NCI-H2029 treated with DMSO at 0.1 percent for 48 hours (cell line): Measurements from ENCODE around the gene TRPM3.
A peak's percentile ranks its signal among the peaks of the same experiment; 100 is the strongest.

Experiments
- DNase-seq: peaks from one replicate; lab custom pipeline; 2025; lab: John Stamatoyannopoulos, UW

TRPM3 gene

DNA sequence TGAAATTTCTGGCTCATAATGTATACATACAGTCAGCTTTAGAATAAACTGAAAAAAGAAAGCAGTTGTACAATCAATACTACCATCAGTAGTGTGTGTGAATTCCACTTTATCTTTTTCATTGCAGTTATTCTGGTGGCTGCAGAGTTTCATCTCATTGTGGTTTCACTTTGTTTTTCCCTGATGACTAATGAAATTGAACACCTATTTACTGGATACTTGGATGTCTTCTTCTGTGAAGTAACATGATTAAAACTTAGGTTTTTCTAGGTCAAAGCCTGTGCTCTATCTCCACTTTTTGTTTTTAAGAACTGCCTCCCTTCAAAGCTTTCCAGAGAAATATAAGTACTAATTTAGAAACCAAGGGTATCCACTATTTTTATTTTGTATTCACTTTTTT, 174.3 kb downstream of the TRPM3 start:
- no peak for DNase-seq

DNA sequence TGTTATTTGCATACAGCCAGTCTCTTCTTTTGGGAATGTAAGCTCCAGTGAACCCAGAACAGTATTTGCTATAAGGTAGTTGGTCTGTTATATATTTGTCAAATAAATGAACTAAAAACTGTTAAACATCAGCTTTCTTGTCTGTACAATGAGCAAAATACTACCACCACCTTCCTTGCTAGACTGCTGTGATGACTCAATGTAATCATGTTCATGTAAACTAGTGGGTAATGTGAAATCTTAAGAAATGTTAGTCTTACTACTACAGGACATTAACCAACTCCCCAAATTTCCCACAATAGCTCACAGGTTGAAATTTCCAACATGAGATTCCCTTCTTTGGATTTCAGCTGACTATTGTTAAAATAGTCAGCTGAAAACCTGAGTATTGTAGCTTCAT, 176.1 kb downstream of the TRPM3 start:
- DNase-seq: no peak

DNA sequence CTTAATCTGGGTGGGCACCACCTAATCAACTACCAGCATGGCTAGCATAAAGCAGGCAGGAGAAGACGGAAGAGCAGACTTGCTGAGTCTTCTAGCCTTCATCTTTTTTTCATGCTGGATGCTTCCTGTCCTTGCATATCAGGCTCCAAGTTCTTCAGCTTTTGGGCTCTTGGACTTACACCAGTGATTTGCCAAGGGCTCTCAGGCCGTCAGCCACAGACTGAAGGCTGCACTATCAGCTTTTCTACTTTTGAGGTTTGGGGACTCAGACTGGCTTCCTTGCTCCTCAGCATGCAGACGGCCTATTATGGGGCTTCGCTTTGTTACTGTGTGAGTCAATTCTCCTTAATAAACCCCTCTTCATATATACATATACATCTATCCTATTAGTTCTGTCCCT, 180.2 kb downstream of the TRPM3 start:
- DNase-seq: no peak

DNA sequence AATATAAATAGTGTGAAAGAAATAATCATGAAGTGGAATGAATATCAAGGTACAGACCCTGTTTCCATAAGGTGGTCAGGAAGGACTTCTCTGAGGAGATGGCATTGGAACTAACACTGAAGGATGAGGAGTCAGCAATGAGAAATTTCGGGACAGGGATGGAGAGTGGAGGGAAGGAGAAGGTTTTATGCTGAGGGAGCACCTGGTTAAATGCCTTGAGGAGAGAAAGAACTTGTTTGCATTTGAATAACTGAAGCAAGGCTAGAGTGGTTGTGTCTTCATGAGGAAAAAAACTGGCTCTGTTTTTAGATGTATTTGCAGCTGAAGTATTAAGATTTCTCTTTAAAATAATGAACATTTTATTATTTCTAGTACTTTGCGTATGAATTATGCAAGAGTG, 180.8 kb downstream of the TRPM3 start:
- no peak for DNase-seq

DNA sequence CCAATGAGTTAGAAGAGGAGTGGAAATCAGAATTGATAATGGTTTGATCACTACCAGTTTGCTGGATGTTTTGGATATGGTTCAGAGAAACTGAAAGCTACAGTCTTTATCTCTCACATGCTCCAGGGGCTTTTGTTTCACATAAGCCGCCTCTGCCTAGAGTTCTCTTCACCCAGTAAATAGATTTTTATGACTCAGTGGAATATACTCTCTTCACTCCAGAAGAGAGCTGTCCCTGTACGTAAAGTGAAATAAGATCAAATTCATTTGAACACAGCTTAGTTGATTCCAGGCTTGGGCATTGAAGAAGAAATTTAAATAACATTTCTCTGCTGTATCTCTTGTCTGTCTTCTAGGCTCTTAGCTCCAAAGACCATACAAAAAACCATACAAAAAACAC, 184.9 kb downstream of the TRPM3 start:
- DNase-seq: no peak

DNA sequence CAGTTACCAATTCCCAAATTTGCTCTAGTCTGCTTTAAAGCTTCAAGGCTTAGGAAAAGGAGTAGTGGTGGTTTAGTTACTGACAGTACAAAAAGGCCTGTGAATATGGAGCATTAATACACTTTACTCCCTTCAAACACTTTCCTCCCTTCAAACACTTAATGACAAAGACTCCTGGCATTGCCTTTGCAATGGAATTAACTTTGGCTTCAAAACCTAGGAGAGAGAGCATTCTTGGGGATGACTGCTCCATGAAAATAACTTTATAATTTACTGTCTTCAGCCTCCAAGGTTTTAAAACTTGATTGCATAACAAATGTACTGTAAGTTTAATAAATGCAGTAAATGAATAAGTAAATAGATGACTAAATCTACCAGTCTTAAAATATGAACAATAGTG, 185.6 kb downstream of the TRPM3 start:
- DNase-seq: no peak

DNA sequence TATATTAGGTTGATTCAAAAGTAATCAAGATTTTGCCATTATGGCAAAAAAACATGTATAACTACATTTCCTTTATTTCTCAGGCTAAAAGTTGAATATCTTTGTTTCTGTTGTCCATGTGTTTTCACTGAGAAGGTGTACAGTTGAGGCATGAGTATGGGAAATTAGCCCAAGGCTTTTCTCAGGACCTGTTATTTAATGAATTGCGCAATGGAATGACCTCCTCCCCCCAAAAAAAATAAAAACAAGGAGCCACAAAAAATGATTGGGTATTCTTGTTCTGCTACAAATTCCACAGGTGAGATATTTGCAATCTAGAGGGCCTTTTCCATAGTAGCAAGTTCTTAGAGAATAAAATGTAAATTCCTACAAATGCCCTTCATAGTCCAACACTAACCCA, 186.8 kb downstream of the TRPM3 start:
- no peak for DNase-seq

DNA sequence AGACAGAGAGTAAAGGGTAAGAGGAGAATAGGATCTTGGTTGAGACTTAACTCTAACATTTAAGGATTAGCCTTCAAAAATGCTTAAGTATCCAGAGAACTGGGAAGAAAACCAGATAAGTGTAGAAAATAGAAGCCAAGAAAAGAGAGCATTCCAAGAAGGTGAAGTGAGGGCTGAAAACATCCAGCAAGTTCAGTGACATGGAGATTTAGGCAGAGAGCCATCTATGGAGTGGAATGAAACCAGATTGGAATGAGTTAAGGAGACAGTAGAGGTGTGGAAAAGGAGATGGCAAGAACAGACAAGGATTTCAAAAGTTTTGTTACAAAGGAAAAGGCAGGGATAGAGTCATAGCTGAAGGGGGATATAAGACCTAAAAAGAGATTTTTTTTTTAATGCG, 188.1 kb downstream of the TRPM3 start:
- no peak for DNase-seq

DNA sequence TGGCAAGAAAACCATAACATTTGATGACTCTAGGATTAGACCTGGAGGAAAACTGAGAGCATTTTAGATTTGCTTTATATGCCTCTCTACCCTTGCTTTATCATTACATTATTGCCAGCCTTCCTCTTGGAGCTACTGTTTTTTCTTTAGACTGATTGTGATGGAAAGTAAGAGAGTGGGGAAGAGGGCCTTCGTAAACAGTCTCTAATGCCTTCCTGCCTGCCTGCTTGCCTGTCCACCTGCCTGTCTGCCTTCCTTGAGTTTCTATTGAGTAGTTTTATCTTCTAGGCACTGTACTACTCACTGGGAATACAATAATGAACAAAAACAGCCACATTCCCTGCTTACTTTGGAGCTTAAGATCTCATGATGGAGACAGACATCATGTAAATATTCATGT, 189.3 kb downstream of the TRPM3 start:
- no peak for DNase-seq

DNA sequence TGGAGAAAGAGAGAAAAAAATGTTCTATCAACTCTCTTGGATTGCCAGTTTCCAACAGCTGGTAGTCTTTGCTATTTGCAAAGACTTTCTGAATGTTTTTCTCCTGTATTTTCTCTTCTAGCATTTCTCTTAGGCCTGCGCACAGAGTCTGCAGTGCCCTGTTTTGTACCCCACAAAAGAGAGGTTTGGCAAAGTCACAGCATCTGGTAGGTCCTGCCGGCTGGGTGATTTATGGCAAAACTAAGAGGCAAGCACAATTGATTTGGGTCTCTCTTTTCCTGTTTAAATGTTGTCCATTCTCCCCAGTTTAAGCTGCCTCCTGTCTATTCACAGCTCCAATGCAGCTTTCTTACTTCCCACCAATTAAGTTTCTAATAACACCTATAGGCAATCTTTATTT, 193.9 kb downstream of the TRPM3 start:
- no peak for DNase-seq

DNA sequence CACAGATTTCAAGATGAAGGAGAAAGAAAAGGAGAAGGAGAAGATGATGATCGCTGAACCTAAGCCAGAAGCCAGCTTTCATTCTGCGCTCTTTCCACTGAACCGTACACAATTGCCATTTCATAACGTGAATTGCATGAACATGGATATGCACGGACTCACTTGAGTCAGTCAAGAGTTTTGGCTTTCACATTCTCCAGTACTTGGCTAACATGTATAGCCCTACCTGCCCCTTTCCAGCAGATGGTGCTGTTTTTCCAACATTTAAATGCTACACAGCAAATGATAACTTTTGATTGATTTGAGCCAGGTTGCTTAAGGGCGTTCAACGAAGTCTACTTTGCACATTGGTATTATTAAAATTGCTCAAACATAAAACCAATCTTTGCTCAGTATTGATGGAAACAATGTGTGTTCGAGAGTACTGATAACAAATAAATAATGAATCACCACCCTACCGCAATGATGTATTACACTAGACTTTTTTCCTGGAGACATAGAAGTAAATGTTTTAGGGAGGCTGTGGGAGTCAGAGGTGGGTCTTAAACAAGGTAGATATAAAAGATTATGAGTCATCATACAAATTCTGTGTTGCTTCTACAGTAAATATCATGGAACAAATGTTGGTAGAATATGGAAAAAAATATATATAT, 196.4 kb downstream of the TRPM3 start:
- peak; percentile 12 for DNase-seq

DNA sequence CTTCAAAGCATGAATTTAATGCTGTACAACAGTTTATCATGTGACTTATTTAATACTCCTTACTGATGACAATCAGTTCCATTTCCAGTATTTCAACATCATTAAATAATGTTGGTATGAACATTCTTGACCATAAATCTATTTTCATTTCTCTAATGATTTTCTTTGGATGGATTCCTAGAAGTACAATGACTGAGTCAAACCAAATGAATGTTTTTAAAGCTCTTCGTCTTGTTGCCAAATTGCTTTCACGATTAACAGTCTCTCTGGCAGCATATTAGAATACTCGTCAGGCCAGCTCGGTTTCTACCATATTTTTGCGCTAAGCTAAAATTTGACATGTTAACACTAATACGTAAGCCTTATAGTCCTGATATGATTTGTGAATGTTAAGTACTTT, 197.0 kb downstream of the TRPM3 start:
- DNase-seq: no peak

DNA sequence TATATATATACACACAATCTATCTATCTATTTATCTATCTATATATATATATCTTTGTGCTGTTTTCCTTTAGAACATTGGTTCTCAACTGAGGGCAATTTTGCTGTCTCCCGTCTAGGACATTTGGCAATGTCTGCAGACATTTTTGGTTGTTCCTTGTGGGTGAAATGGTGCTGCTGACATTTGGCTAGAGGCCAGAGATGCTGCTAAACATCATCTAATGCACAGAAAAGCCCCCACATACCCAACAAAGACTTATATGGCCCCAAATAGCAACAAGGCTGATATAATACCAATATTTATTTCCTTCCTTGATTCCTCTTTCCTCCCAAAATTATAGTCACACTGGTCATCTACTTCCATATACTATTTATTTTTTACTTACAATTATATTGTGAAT, 197.5 kb downstream of the TRPM3 start:
- DNase-seq: no peak

DNA sequence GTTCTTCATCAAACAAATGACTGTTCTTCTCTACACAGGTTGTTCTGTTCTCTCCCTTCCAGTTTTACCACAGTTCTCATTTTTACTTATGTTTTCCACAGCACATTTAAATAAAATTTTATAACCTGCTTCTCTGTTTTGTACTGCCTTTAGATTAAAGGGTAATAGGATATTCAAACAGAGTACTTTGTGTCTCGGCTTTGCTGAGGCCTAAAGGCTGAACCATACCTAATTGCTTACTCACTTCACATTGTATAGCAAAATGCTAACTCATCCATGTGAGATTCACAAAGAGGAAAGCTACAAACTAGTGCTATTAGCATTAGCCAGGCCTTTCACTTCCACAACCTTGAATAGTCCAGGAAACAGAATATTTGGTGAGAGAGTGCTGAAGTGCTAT, 200.3 kb downstream of the TRPM3 start:
- DNase-seq: no peak

DNA sequence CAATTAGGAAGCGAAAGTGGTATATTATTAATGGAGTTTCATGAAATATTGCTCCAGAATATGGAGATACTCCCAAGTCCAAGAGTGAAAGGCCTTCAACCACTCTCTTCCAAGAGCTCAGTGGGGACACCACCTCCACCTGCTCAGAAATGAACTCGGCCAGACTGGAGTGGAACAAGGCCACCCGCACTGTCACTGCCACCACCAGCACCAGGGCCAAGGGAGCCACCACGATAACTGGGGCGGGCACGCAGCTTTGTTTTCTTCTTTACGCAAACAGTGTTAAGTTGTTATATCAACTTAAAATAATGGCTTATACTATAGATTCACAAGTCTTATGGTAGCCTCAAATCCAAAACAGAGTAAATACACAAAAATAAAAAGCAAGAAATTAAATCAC, 204.1 kb downstream of the TRPM3 start:
- DNase-seq: no peak

DNA sequence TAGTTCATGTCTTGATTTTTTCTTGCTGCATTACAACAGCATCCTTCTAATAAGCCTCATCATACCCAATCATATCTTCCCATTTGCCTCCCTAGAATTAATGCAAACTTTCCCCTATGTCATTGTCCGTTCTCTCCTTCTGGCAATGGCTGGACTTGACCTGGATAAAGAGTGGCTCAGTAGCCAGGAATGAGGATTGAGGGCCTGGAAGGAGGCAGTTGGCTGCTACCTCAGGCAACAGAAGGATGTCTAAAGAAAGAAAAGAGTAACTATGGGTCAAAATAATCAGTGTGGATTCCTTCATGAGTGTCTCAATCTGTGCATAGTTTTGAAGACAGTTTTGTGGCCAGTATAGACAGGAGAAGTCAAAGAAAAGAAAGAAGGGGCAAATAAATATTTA, 209.6 kb downstream of the TRPM3 start:
- no peak for DNase-seq

DNA sequence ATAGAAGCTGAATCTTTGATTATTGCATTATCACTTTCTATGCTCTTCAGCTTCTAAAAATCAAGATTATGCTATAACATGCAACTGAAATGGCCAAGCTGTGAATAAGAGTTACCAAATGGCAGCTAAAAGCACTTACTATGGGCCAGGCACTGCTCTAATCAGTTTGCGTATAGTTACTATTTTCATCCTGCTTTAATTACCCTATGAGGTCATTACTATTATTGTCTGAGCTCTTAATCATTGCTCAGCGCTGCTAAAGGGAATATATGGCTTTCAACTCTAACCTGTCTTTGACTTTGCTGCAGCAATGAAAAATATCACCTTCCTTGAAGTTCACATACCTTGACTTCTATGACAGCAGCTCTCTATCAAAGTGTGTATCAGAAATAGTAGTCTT, 210.8 kb downstream of the TRPM3 start:
- DNase-seq: no peak

DNA sequence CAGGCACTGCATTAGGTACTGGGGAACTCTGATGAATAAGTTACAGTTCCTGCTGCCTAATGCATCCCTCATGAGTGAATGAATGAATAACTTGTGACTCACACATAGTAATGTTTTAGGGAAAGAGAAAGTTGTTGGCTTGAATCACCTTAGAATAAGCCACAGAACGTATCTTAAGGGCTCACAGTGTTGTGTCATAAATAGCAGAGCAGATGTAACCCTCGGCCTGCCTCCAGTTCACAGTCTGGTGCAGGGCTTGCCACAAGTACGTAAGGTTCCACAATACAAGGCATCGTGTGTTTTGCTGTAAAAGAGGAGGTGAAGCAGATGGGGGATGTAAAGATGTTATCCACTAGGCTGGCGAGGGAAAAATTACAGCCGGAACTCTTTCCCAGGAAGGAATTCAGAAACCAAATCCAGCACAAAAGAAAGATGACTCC, 218.7 kb downstream of the TRPM3 start:
- no peak for DNase-seq

DNA sequence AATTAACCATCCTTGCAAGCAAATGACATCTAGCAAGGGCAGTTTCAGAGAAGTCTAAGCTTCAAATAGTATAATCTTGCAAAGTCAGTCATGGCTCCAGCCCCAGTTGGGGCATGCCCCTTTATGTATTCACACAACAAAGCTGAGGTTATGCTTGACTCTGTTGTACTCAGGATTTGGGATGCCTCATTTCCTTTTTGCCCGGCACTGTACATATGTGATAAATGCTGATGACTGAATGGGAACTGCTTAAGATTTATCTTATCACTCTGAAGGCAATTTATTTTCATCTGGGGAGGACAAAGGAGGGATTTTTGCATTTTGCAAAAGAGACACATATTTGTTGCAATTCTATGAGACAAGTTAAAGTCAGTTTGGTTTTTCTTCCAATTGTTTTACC, 219.2 kb downstream of the TRPM3 start:
- no peak for DNase-seq

DNA sequence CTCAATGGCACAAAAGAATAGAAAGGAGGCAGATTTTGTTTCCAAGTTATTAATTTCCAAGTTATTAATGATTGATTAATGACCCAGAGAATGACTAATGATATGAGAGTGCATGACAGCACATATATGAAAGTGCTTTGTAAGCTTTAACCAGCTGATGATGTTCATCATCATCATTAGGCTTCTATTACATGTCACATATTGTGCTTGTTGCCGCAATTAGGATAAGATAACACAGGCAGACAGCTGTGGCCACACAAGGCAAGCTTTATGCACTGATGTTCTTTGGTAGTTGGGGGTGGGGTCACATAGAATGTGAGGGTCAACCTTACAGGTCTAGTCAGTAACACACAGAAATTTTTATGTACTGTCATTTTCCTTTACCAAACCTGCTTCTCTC, 219.7 kb downstream of the TRPM3 start:
- no peak for DNase-seq

DNA sequence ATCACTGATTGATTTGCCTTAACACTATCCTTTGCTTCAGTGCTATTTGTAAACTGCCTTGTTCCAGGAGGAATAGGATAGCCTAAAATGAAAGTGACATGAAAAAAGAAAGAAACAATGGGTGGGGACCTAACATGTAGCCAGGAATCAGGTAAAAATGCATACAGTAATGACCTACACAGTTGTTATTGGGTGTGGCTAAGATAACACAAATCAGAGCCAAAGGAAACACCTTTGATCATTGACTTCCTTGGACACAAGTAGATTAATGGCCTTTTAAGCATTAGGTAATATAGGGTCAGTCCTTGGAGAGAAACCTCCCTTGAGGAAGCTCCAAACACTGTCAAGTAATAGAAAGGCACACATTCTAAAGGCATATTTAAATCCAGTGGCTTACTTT, 220.4 kb downstream of the TRPM3 start:
- DNase-seq: no peak

DNA sequence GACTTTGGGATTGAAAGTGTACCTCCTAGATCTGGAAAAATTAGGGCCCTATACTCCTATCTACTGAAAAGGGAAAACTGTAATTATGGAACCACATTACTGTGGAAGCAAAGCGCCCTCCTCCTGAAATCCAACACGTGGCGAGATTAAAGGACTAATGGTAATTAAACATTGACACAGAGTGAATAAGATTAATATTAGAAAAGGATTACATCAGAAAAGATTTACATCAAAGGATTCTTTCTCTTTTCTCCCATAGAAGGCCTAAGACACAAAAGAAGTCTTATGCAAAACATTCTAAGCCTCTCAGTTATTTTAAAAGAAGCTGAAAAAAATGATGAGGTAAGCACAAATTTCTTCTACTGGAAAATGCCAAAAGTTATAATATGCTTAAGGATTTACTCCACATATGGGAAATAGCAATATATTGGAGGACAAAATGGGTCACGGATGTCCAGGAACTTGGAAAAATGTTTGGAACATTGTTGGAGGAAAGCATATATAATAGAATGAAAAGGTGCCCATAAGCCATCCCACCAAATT, 227.8 kb downstream of the TRPM3 start:
- DNase-seq: no peak

DNA sequence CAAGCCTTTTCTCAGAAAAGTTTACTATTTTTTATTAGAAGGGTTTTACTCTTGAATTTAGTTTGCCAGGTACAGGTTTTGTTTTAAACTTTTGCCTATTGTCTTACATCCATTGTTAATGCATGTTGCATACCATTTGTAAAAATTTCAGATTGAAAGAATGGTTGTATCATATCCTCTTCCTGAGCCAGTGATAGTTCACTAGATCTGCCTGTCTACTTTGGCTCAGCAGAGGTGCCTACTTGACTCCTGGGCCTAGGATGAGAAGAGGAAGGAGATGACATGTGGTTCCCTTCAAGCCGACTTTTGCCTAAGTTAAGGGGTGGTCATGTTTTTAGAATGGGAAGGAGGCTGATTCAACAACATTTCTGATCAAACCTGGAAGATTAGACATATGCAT, 232.9 kb downstream of the TRPM3 start:
- DNase-seq: no peak

DNA sequence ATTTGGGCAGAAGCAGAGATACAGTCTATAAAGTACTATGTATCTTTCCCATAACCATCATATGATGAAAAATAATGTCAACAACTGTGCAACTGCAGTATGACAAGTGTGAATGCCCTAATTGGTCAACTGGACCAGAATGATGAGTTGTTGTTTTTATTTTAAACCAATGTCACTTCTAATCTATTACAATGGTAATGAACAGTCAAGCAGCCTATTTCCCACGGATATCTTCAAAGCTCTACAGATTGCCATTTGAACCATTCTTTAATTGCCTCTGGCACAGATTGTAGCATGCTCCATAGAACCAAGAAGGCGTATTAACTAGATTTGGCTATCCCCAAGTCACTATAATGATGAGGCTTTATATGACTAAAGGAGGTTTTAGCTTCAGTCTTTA, 233.6 kb downstream of the TRPM3 start:
- DNase-seq: no peak
